HG03565 (cell line): Measurements from ENCODE around the gene EML2.
"Not testable (repeated sequence)": the region's sequence is repeated elsewhere in the genome, so short reads cannot be mapped to it uniquely, and the experiment has no call there.

Experiments used
- ATAC-seq: cut with Tn5 transposase; IDR thresholded peaks from one replicate; pipeline ENCODE4 v1.9.1; 2021; ENCODE audit warnings: mild to moderate bottlenecking, moderate library complexity; ENCODE audit not compliant: unreplicated experiment

Gene EML2

GRCh38 chr19:45615795-45616703, 23.1 kb downstream of the EML2 start:
- ATAC-seq, result no peak

- not testable (repeated sequence) for ATAC-seq
Observed at GRCh38 chr19:45615056-45615455, 24.1 kb downstream of the EML2 start.

DNA sequence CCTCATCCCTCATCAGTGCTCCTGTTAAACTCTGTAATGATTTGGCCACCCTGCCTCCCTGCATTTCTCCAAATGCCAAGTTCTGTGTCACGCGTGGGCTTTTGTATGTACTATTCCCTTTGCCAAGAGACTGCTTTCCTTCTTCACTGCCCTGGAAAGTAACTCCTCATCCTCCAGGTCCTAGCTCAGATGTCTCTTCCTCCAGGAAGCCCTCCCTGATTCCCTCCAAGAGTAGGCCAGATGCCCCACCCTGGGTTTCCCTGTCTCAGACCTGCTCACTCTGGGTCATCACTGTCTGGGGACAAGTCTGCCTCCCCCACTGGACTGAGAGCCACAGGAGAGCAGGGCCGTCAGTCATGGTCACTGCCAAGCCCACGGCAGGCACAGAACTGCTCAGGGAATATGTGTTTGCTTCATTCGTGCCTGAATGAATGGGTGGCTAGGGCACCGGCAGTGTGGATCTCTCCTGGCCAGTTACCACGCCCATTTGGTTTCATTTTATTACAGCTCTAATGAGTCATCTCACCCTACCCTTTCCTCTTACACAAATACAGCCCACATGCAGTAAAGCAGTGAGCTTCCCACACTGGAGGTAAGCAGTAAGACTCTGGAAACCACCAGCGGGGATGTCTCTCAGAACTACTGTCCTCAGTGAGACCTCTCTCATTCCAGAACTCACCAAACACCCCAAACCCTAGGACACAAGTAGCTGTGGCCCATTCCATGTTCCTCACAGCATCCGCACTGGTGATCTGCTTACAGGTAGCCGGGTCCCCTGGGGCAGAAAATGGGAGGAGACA, 25.1 kb downstream of the EML2 start:
- no peak for ATAC-seq

- ATAC-seq, result no peak
Observed at GRCh38 chr19:45608948-45609347, 30.2 kb downstream of the EML2 start.

DNA sequence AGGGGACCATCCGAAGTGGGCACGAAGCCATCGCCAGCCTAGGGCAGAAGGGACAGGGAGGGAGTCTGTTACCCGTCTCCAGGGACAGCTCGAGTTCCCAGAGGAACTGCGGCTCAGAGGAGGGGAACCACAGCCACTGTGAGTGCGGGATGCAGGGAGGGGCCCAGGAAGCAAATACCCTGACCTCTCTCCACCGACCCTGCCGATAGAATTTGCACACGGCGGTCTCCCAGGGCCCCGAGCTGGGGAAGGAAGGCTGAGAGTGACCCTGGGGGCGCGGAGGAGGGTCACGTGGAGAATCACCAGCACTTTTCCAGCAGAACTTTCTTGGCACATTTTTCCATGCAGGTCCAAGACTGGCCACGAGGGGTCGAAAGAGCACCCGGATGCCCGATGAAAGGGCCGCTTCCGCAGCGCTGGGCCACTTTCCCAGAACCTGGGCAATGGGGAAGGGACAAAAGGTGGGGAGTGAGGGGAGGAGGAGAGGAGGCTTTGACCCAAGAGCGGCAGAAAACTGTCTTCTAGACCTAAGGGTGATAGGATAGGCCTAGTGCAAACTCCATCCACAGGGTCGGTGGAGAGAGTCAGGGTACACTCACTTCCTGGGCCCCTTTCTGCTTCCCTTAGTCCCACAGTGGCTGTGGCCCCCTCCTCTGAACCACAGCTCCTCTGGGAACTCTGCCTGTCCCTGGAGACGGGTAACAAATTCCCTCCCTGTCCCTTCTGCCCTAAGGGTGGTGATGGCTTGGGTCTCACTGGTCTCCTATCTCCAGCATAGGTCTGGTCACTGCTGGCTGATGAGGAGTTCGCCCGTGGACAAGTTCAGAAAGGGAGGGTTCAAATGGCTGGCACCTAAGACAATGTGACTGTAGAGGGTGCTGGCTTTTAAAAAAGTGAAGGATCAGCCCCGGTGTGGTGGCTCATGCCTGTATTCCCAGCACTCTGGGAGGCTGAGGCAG, 31.8 kb downstream of the EML2 start:
- ATAC-seq, result no peak

DNA sequence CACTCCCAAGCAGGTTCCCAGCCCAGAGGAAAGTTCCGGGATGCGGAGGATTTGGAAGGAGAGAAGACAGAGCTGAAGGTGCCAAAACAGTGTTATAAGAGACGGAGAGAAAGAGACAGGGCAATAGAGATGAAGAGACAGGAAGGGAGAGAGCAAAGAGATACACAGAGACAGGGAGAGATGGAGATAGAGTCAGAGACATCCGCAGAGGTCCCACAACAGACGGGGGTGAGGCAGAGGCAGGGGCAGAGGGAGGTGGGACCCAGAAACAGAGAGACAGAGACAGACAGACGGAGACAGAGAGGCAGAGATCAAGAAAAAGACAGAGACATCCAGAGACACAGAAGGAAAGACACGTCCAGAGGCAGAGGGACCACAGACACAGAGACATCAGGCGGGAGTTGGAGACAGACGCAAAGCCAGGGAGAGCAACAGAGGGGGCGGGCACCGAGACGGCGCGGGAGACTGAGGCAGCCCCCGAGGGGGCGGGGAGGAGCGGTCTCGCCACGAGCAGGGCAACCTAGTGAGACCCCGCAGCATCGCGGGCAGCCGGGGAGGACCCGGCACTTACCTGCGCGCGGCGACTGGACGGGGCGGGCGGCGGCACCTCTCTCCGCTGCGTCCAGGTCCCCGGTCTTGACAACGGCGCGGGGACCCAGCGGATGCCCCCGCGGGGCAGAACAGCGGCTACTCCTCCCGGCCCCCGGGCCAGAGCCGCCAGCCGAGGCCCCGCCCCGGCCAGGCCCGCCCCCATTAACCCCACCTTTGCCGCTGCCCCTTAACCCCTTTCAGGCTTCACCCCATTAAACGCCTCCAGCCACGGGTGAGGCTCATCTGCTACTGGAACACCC, 37.4 kb downstream of the EML2 start, which contains the start of gene GPR4:
Gene GPR4 (minus strand): TSS at position 689 of the 851 bp plus-strand sequence. CDS start 10,346 bp downstream, outside the sequence.
- ATAC-seq, result no peak

DNA sequence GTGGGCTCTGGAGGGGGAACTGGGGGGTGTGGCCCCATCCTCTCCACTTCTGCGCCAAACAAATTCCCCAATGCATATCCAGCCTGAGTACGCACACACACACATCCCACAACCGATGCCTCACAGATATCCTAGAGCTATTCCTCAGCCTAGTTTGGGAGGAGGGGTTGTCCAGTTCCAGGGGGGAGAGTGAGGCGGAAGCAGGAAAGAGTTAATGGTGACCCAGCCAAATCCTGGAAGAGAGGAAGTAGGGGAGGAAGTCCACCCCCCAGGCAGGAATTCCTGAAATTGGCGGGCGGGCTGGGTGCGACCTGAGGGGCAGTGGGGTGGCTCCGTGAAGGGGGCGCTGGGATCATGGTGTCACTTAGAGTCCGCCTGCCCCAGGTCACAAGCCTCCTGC, 38.1 kb downstream of the EML2 start:
- no peak for ATAC-seq

GRCh38 chr19:45600340-45600885, 38.8 kb downstream of the EML2 start:
- no peak for ATAC-seq

- no peak for ATAC-seq
Observed at GRCh38 chr19:45599286-45599685, 39.9 kb downstream of the EML2 start.

DNA sequence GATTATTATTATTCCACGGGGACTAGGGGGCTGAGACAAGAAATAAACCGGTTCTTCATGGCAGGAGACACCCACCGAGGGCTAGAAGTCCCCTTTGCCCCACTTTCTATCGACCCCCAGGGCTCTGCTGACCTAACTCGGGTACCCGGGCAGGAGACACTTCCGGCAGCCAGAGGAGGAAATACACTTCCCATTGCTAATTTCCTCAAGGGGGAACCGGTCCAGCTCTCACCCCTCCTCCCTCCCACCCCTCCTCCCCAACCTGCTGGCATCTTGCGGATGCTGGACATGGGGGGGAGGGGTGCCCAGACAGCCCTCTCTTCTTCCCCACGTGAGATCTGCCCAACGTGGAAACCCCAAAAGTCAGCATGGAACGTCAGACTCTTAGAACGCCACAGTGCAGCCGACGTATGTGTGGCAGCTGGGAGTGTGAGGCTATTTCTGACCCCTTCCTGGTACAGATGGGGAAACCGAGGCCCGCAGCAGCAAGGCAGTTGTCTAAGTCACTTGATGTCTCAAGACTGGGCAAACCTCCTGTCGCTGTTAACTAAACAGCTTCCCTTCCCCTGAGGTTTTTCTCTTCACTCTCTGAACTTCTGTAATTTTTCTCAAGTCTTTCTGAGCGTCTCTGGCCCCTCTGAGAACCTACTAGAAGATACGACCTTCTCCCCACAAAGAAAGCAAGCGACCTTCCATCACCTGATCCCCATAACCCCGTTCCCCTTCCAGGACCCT, 40.8 kb downstream of the EML2 start:
- ATAC-seq, result no peak

- ATAC-seq, result no peak
Observed at GRCh38 chr19:45597425-45598111, 41.6 kb downstream of the EML2 start.

DNA sequence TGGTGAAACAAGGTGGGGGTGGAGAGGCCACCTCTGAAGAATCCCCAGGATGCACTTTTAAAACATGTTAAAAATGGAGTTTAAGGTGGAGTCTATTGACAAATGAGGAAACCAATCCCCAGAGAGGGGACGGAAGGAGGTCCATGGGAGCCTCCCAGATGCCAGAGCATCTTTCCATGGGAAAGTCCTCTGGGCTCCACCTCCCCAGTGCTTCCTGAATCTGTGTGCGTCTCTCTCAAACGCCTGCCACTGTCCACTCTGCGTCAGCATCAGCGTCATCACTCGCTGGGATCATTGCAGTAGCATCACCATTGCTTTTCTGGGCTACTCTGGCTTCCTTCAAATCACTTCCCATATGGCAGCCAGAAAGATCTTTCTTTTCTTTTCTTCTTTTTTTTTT, 43.4 kb downstream of the EML2 start:
- no peak for ATAC-seq

GRCh38 chr19:45593520-45593919, 45.7 kb downstream of the EML2 start:
- no peak for ATAC-seq

DNA sequence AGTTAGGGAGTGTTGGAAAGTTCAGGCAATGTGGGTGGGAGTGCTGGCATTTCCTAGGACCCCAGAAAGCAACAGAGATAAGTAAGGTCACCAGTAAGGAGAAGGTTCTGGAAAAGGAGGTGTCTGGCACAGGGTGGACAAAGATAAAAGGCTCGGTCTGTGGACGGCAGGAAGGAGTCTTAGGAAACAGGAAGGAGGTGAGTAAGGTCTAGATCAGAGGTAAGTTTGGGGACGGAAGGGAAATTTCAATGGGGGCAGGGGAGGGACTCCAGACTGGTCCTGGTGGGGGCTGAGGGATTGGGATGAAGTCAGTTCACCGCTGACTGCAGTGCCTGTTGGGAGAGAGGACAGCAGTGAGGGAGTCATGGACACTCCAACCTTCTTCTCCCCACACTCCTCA, 46.8 kb downstream of the EML2 start:
- no peak for ATAC-seq

GRCh38 chr19:45591638-45592005, 47.6 kb downstream of the EML2 start:
- no peak for ATAC-seq

DNA sequence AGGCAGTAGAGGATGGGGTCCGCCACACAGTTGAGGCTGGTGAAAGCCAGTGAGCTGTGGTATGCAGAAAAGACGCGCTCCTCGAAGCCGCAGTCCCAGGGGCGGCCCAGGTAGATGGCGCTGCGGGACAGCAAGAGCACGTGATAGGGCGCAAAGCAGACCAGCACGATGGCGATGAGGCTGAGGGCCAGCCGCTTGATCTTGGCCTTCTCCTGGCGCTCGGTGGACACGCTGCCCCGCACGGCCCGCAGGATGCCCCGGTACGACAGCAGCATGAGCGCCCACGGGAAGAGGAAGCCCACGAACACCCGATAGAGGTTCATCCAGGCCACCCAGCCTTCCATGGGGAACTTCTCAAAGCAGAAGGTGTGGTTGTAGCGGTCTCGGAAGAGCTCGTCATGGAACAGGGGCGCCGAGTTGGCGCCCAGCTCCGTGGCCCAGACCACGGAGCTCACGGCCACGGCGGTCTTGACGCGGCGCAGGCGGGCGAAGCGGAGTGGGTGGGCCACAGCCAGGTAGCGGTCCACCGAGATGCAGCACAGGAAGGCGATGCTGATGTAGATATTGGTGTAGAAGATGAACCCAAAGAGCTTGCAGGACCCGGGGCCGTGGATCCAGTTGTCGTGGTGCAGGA, 48.1 kb downstream of the EML2 start:
- no peak for ATAC-seq

- ATAC-seq, result no peak
Observed at GRCh38 chr19:45590300-45591003, 48.7 kb downstream of the EML2 start.
